DND-41 (cell line): Measurements from ENCODE around the gene EGF.
"Not testable (repeated sequence)": the region's sequence is repeated elsewhere in the genome, so short reads cannot be mapped to it uniquely, and the experiment has no call there.

Source experiments
- ATAC-seq: fragments of 200-7000 bp; cut with Tn5 transposase; 3 replicates; pipeline ENCODE4 v1.9.1; 2021; ENCODE audit warnings: low read depth; ENCODE audit not compliant: insufficient read depth
- DNase-seq: peaks from one replicate; pipeline ENCODE4 v3.0.0-alpha.2; 2020
- H2AFZ ChIP-seq: 2 replicates; pipeline ENCODE4 v1.6.0; 2012; ENCODE audit warnings: low read depth, low read length
- H3K27ac ChIP-seq: 2 replicates; pipeline ENCODE4 v1.5.1; 2012; ENCODE audit warnings: low read length, inconsistent platforms
- H3K27me3 ChIP-seq: fragments of 200-600 bp; sonication (generic); 2 replicates; pipeline ENCODE4 v1.6.0; 2012; ENCODE audit warnings: low read length, mild to moderate bottlenecking, inconsistent platforms; ENCODE audit not compliant: insufficient read depth, poor library complexity
- H3K36me3 ChIP-seq: 2 replicates; pipeline ENCODE4 v1.5.1; 2012; ENCODE audit warnings: low read length, inconsistent platforms; ENCODE audit not compliant: insufficient read depth
- H3K4me1 ChIP-seq: 2 replicates; pipeline ENCODE4 v1.5.1; 2012; ENCODE audit warnings: mild to moderate bottlenecking, low read length; ENCODE audit not compliant: insufficient read depth
- H3K4me2 ChIP-seq: 2 replicates; pipeline ENCODE4 v1.6.0; 2012; ENCODE audit warnings: mild to moderate bottlenecking, moderate library complexity, low read length, inconsistent platforms; ENCODE audit not compliant: insufficient read depth
- H3K4me3 ChIP-seq, 2 experiments: fragments of 200-600 bp in 1 of 2; shearing (Covaris generic) in 1 of 2; 2 replicates each; pipeline ENCODE4 v1.5.1; 2012 to 2016; ENCODE audit warnings: inconsistent platforms in 2 of 2, low read length in 2 of 2, mild to moderate bottlenecking in 2 of 2, low read depth in 1 of 2, moderate library complexity in 1 of 2
- H3K79me2 ChIP-seq: 2 replicates; pipeline ENCODE4 v1.6.0; 2012; ENCODE audit warnings: low read length, inconsistent platforms; ENCODE audit not compliant: insufficient read depth
- H3K9ac ChIP-seq: 2 replicates; pipeline ENCODE4 v1.6.0; 2012; ENCODE audit warnings: low read depth, mild to moderate bottlenecking, inconsistent platforms, low read length, moderate library complexity
- H3K9me3 ChIP-seq: 2 replicates; pipeline ENCODE4 v1.5.1; 2012; ENCODE audit warnings: low read length, moderate library complexity, mild to moderate bottlenecking, inconsistent platforms; ENCODE audit not compliant: insufficient read depth, severe bottlenecking
- H4K20me1 ChIP-seq: 2 replicates; pipeline ENCODE4 v1.6.0; 2012; ENCODE audit warnings: low read length; ENCODE audit not compliant: insufficient read depth
- CTCF ChIP-seq: IDR thresholded peaks from 2 replicates; pipeline ENCODE4 v1.5.1; 2012; ENCODE audit warnings: borderline replicate concordance, low read length, moderate library complexity, mild to moderate bottlenecking; ENCODE audit not compliant: poor library complexity, severe bottlenecking; ENCODE audit errors: extremely low read depth
- EZH2 ChIP-seq: IDR thresholded peaks from 3 replicates; pipeline ENCODE4 v1.6.1; 2012; ENCODE audit warnings: borderline replicate concordance, low read depth, mild to moderate bottlenecking, moderate library complexity, low read length, inconsistent platforms; ENCODE audit not compliant: severe bottlenecking

EGF gene

GRCh38 chr4:109931318-109931717 lies 18.6 kb downstream of the EGF start:
- no peaks in the 10 kb centered on the region for H3K9me3 ChIP-seq
- H3K79me2 ChIP-seq: no peaks in the 10 kb centered on the region
- H3K4me1 ChIP-seq: no peaks in the 10 kb centered on the region
- no peak overlapping the region for H3K9ac ChIP-seq
- DNase-seq: no peak
- no peaks in the 10 kb centered on the region for H3K36me3 ChIP-seq
- H2AFZ ChIP-seq: no peak overlapping the region
- no peak overlapping the region for H3K4me3 ChIP-seq
- H3K27me3 ChIP-seq: no peaks in the 10 kb centered on the region
- H3K4me2 ChIP-seq: no peak overlapping the region
- H3K27ac ChIP-seq: no peak overlapping the region
- ATAC-seq: no peak
- H4K20me1 ChIP-seq: no peaks in the 10 kb centered on the region
- TF ChIP-seq EZH2: no peak
- no peak for TF ChIP-seq CTCF

DNA sequence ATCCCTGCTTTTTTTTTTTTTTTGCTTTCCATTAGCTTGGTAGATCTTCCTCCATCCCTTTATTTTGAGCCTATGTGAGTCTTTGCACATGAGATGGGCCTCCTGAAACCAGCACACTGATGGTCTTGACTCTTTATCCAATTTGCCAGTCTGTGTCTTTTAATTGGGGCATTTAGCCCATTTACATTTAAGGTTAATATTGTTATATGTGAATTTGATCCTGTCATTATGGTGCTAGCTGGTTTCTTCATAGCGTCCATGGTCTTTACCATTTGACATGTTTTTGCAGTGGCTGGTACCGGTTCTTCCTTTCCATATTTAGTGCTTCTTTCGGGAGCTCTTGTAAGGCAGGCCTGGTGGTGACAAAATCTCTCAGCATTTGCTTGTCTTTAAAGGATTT lies 24.7 kb downstream of the EGF start:
- not testable (repeated sequence) for H3K4me3 ChIP-seq, ATAC-seq, H3K4me2 ChIP-seq, H3K36me3 ChIP-seq, H3K4me1 ChIP-seq, H4K20me1 ChIP-seq, H2AFZ ChIP-seq, H3K9me3 ChIP-seq, H3K27me3 ChIP-seq, DNase-seq, H3K79me2 ChIP-seq, H3K27ac ChIP-seq, H3K9ac ChIP-seq

- Histone ChIP-seq H3K9me3 (no peaks in the 10 kb centered on the region), H3K36me3 (no peaks in the 10 kb centered on the region), H3K9ac (no peak overlapping the region), H3K79me2 (no peaks in the 10 kb centered on the region), H3K27me3 (no peaks in the 10 kb centered on the region), H3K4me3 (no peak overlapping the region), H4K20me1 (no peaks in the 10 kb centered on the region), H2AFZ (no peak overlapping the region), H3K27ac (no peak overlapping the region), H3K4me2 (no peak overlapping the region), H3K4me1 (no peaks in the 10 kb centered on the region)
- no peak for ATAC-seq
- DNase-seq: no peak
- no peak for TF ChIP-seq EZH2
- no peak for TF ChIP-seq CTCF
Measured at GRCh38 chr4:109939190-109939589, 26.5 kb downstream of the EGF start.

DNA sequence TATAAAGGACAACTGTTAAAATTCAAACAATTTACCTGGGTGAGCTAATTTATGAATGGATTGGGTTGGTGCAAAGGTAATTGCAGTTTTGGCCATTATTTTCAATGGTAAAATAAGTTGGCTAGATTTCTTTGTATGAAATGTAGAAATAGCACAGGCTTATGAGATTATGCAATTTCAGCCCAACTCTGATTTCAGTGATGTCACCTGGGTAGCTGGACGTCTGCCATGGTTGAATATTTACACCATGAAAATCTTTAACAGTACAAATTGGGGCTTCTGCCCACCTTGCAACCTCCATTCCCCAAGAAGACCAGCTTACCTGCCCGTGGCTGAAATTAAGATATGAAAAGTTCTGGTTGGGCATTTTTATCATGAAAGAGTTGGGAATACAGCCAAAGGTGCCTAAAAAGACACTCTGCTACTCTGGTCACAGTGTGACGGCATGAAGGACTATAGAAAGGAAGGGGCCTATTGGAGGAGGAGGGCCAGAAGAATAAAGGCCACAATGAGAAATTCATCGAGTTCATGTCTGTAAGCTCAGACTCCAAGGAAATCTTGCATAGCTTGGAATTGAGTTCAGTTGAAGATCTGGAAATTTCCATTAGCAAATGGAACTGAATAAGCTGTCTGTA lies 29.7 kb downstream of the EGF start:
- no peaks in the 10 kb centered on the region for H3K79me2 ChIP-seq
- TF ChIP-seq EZH2: no peak
- no peak for TF ChIP-seq CTCF
- H2AFZ ChIP-seq: no peak overlapping the region
- no peaks in the 10 kb centered on the region for H3K9me3 ChIP-seq
- H4K20me1 ChIP-seq: no peaks in the 10 kb centered on the region
- no peaks in the 10 kb centered on the region for H3K36me3 ChIP-seq
- H3K27me3 ChIP-seq: no peaks in the 10 kb centered on the region
- no peaks in the 10 kb centered on the region for H3K4me1 ChIP-seq
- H3K27ac ChIP-seq: no peak overlapping the region
- H3K9ac ChIP-seq: no peak overlapping the region
- DNase-seq (no peak), ATAC-seq (no peak)
- H3K4me3 ChIP-seq: no peak overlapping the region
- no peak overlapping the region for H3K4me2 ChIP-seq
